GM12878 (cell line): ENCODE data around the gene IFNL2. TPM values are rescaled to one million over a fixed set of nuclear protein-coding genes. Genes with fewer than 3 reads are reported as not detected.

Experiments used
- ATAC-seq: fragments of 200-7000 bp; cut with Tn5 transposase; 3 replicates; pipeline ENCODE4 v1.9.1; 2020; ENCODE audit warnings: mild to moderate bottlenecking, moderate library complexity
- BruUV-seq: library from RNA; stranded (reverse); fragments of 400-500 nt; replicated peaks from 2 replicates; lab custom pipeline; 2021; lab: Mats Ljungman, UMichigan
- CTCF ChIA-PET: fragments of 300-600 bp; sonication (Branson Sonifier 250); formaldehyde crosslinking; extraction: SDS; loops from one replicate; lab custom pipeline; 2021; ENCODE audit warnings: inconsistent platforms; lab: Yijun Ruan, JAX
- POLR2A ChIA-PET: fragments of 350-600 bp; formaldehyde crosslinking; extraction: SDS; loops from one replicate; lab custom pipeline; 2021; ENCODE audit warnings: inconsistent platforms; lab: Charles Lee
- RAD21 ChIA-PET: fragments of 300-600 bp; sonication (Branson Sonifier 250); formaldehyde crosslinking; loops from one replicate; lab custom pipeline; 2023; ENCODE audit warnings: antibody characterized with exemption; ENCODE audit not compliant: unreplicated experiment; lab: Charles Lee
- SMC1A ChIA-PET: fragments of 300-600 bp; sonication (Branson Sonifier 250); formaldehyde crosslinking; loops from one replicate; lab custom pipeline; 2023; ENCODE audit not compliant: unreplicated experiment, uncharacterized antibody; lab: Charles Lee
- DNase-seq: peaks from one replicate; pipeline ENCODE4 v3.0.0-alpha.2; 2011; ENCODE audit warnings: low read depth, low spot score
- FAIRE-seq: peaks from 3 replicates; lab custom pipeline; 2011; peaks lifted over from hg19 to GRCh38; lab: Jason Lieb, UNC
- H2AFZ ChIP-seq: 2 replicates; pipeline ENCODE4 v1.6.0; 2011; ENCODE audit warnings: low read depth, low read length, control low read depth; ENCODE audit not compliant: control insufficient read depth
- H3K27ac ChIP-seq: 2 replicates; pipeline ENCODE4 v1.5.1; 2011; ENCODE audit warnings: control low read depth; ENCODE audit not compliant: control insufficient read depth, insufficient read depth
- H3K27me3 ChIP-seq, 2 experiments: replicated peaks in 1 of 2; 2 replicates each; pipeline versions ENCODE4 v1.6.0 to v1.6.1; 2011; ENCODE audit warnings: low read length in 1 of 2; ENCODE audit not compliant: control insufficient read depth in 2 of 2, insufficient read depth in 2 of 2
- H3K36me3 ChIP-seq, 2 experiments: 2 replicates each; pipeline ENCODE4 v1.5.1; 2011; ENCODE audit warnings: low read length in 1 of 2; ENCODE audit not compliant: control insufficient read depth in 2 of 2, insufficient read depth in 2 of 2
- H3K4me1 ChIP-seq: 2 replicates; pipeline ENCODE4 v1.6.1; 2011; ENCODE audit warnings: mild to moderate bottlenecking, low read length, moderate library complexity, mixed read lengths; ENCODE audit not compliant: control insufficient read depth, insufficient read depth
- H3K4me2 ChIP-seq: 2 replicates; pipeline ENCODE4 v1.6.0; 2011; ENCODE audit warnings: control low read depth; ENCODE audit not compliant: control insufficient read depth, insufficient read depth
- H3K4me3 ChIP-seq: fragments of 200-600 bp; sonication (generic); 2 replicates; pipeline ENCODE4 v1.5.1; 2016
- H3K79me2 ChIP-seq: 2 replicates; pipeline ENCODE4 v1.6.0; 2011; ENCODE audit warnings: low read length; ENCODE audit not compliant: control insufficient read depth, insufficient read depth
- H3K9ac ChIP-seq: 2 replicates; pipeline ENCODE4 v1.8.0; 2011; ENCODE audit warnings: low read length, control low read depth, mixed read lengths; ENCODE audit not compliant: control insufficient read depth, insufficient read depth
- H3K9me3 ChIP-seq: replicated peaks from 3 replicates; pipeline ENCODE4 v1.5.1; 2011; ENCODE audit warnings: mild to moderate bottlenecking, low read length; ENCODE audit not compliant: control insufficient read depth, insufficient read depth
- H4K20me1 ChIP-seq: 2 replicates; pipeline ENCODE4 v1.6.0; 2011; ENCODE audit not compliant: control insufficient read depth, insufficient read depth
- BHLHE40 ChIP-seq, 2 experiments: fragments of 450-650 bp in 1 of 2; IDR thresholded peaks; 2 replicates each; pipeline ENCODE4 v1.6.1; 2011 to 2017; ENCODE audit warnings: low read depth in 2 of 2, borderline replicate concordance in 1 of 2, improper control_type of control experiment in 1 of 2, low read length in 1 of 2, mild to moderate bottlenecking in 1 of 2
- FOXM1 ChIP-seq: IDR thresholded peaks from 2 replicates; pipeline ENCODE4 v1.6.1; 2012; ENCODE audit warnings: low read depth, mild to moderate bottlenecking, inconsistent platforms, low read length, moderate library complexity
- KLF5 ChIP-seq: fragments of 450-650 bp; IDR thresholded peaks from 2 replicates; pipeline ENCODE4 v1.6.1; 2014; ENCODE audit warnings: mild to moderate bottlenecking; ENCODE audit not compliant: partially characterized antibody
- MXI1 ChIP-seq: fragments of 150-350 bp; IDR thresholded peaks from 2 replicates; pipeline ENCODE4 v1.6.1; 2011; ENCODE audit warnings: low read depth, mild to moderate bottlenecking, inconsistent platforms, low read length, improper control_type of control experiment
- MYB ChIP-seq: fragments of 150-350 bp; IDR thresholded peaks from 2 replicates; pipeline ENCODE4 v1.6.1; 2014; ENCODE audit warnings: mild to moderate bottlenecking, low read depth, low read length, borderline replicate concordance
- NRF1 ChIP-seq: conservative IDR thresholded peaks from 2 replicates; pipeline ENCODE4 v1.6.1; 2011; ENCODE audit warnings: mild to moderate bottlenecking, low read depth, low read length, improper control_type of control experiment
- WGBS: methylation state at CpG from one replicate; pipeline ENCODE4 v1.1.6; 2016; ENCODE audit warnings: low lambda C conversion rate; ENCODE audit not compliant: insufficient replicate concordance, insufficient coverage; ENCODE audit errors: missing lambda C conversion rate; 5-methylcytosine and 5-hydroxymethylcytosine counted together
- in situ Hi-C: fragments of 300-500 bp; cut with MboI; formaldehyde crosslinking; loops from 9 replicates; pipeline ENCODE4 v1.14.3; 2018; ENCODE audit warnings: mixed read lengths
- intact Hi-C: fragments of 100-400 bp; cut with micrococcal nuclease; formaldehyde crosslinking; loops from one replicate; pipeline ENCODE4 v1.14.2; 2022; ENCODE audit not compliant: unreplicated experiment
- polyA plus RNA-seq, 11 experiments: library from polyadenylated mRNA; depleted of rRNA in 4 of 11; unstranded in 6 of 11; stranded (reverse) in 5 of 11; fragments of >200 nt; fragmentation: Nextera tagmentation in 4 of 11; fragmentation: Illumina TruSeq in 1 of 11; extraction: Ambion mirVana in 4 of 11; extraction: Trizol in 1 of 11; gene quantifications; 1 replicate in 1 of 11; 2 replicates in 10 of 11; pipeline versions ENCODE4 v1.2.1 to v1.2.3, GENCODE V29; 2011 to 2016; ENCODE audit warnings: inconsistent platforms in 2 of 11, missing spikeins in 2 of 11, low read depth in 1 of 11
- total RNA-seq, 4 experiments: library from RNA; depleted of rRNA in 3 of 4; stranded (reverse); fragments of >200 nt in 3 of 4; fragmentation: Illumina TruSeq in 1 of 4; extraction: Trizol in 1 of 4; gene quantifications; 2 replicates each; pipeline versions ENCODE4 v1.2.1 to v1.2.3, GENCODE V29; 2013 to 2021

Gene IFNL2
- total and polyA plus RNA-seq, 10 of the 15 experiments (the other 5 are each of a cell fraction or from before 2014, with no cell fraction given) = 0.24 TPM; not detected in 9

DNA sequence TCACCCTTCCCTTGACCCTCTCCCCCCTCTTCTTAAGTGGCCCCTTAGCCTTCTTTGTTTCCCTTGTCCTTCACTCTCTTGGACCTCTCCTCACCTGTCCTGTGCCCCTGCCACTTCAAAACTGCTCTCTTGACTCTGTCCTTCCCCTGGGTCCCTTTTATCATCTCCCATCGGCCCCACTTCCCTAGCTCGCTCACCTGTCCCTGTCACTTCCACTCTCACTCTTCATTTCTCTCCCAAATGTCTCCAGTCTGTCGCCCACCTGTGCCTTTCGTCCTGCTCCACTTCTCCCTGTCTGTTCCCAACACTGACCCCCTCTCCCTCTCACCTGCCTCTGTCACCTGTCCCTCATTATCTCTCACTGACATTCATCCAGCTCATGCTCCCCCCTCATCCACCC, 28.7 kb downstream of the IFNL2 start:
- no peak overlapping the region for H2AFZ ChIP-seq
- intact Hi-C loops = no loop called here
- no peak overlapping the region for H3K4me3 ChIP-seq
- TF ChIP-seq KLF5 (no peak), FOXM1 (no peak), MXI1 (no peak), MYB (no peak), NRF1 (no peak)
- RAD21 ChIA-PET = no interaction called here
- no peak overlapping the region for H3K9ac ChIP-seq
- H4K20me1 ChIP-seq = no peaks in the 10 kb centered on the region
- FAIRE-seq (no peak), DNase-seq (no peak), ATAC-seq (no peak)
- H3K27ac ChIP-seq = no peak overlapping the region
- no peak overlapping the region for H3K4me2 ChIP-seq
- CTCF ChIA-PET = interaction anchor here (1.1 kb wide), 1 partner anchor 286 kb away, joined by 3 read pairs; no protein-coding TSS in a partner anchor
- in situ Hi-C loops = no loop called here
- H3K27me3 ChIP-seq = no peaks in the 10 kb centered on the region
- POLR2A ChIA-PET = no interaction called here
- BruUV-seq = no TSS peak
- H3K79me2 ChIP-seq = no peaks in the 10 kb centered on the region
- 0% methylated on average over 3 of the region's 4 CpGs for WGBS
- no peaks in the 10 kb centered on the region for H3K4me1 ChIP-seq
- H3K36me3 ChIP-seq = no peaks in the 10 kb centered on the region
- H3K9me3 ChIP-seq = no peaks in the 10 kb centered on the region
- SMC1A ChIA-PET = no interaction called here

DNA sequence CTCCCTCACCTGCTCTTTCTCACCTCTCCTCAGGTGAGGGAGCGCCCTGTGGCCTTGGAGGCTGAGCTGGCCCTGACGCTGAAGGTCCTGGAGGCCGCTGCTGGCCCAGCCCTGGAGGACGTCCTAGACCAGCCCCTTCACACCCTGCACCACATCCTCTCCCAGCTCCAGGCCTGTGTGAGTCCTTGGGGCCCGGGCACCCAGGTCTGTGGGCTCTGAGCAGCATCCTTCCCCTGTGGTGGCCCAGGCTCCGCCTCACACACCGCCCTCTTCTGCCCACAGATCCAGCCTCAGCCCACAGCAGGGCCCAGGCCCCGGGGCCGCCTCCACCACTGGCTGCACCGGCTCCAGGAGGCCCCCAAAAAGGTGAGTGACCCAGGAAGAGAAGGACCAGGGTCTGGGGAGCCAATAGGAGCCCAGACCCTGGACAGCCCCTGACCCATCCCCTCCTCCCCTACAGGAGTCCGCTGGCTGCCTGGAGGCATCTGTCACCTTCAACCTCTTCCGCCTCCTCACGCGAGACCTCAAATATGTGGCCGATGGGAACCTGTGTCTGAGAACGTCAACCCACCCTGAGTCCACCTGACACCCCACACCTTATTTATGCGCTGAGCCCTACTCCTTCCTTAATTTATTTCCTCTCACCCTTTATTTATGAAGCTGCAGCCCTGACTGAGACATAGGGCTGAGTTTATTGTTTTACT, 29.9 kb downstream of the IFNL2 start:
- Histone ChIP-seq H3K79me2 (no peaks in the 10 kb centered on the region), H3K36me3 (no peaks in the 10 kb centered on the region), H4K20me1 (no peaks in the 10 kb centered on the region), H3K4me1 (no peaks in the 10 kb centered on the region), H2AFZ (no peak overlapping the region), H3K9ac (no peak overlapping the region), H3K4me2 (no peak overlapping the region), H3K27ac (no peak overlapping the region), H3K9me3 (no peaks in the 10 kb centered on the region), H3K4me3 (no peak overlapping the region), H3K27me3 (no peaks in the 10 kb centered on the region)
- peak; percentile 70 for ATAC-seq
- POLR2A ChIA-PET = no interaction called here
- intact Hi-C loops (no loop called here), in situ Hi-C loops (no loop called here)
- SMC1A ChIA-PET = no interaction called here
- DNase-seq = no peak
- 43% methylated on average over 17 of the region's 17 CpGs for WGBS
- RAD21 ChIA-PET = no interaction called here
- no peak for TF ChIP-seq BHLHE40 (IDR thresholded peaks at IDR 0.05; ENCODE audit: borderline replicate concordance in 1 of 2, low read depth in 2 of 2, low read length in 1 of 2)
- no peak for FAIRE-seq
- CTCF ChIA-PET = no interaction called here
- BruUV-seq = no TSS peak
